ENCODE results near the gene TGFBR3L. TPM values are rescaled to one million over a fixed set of nuclear protein-coding genes. Genes with fewer than 3 reads are reported as not detected.

TGFBR3L gene
- total and polyA plus RNA-seq, 2 of the 8 experiments (the other 6 are each of a cell fraction or from before 2014, with no cell fraction given), result 3.1 to 3.7 TPM

DNA sequence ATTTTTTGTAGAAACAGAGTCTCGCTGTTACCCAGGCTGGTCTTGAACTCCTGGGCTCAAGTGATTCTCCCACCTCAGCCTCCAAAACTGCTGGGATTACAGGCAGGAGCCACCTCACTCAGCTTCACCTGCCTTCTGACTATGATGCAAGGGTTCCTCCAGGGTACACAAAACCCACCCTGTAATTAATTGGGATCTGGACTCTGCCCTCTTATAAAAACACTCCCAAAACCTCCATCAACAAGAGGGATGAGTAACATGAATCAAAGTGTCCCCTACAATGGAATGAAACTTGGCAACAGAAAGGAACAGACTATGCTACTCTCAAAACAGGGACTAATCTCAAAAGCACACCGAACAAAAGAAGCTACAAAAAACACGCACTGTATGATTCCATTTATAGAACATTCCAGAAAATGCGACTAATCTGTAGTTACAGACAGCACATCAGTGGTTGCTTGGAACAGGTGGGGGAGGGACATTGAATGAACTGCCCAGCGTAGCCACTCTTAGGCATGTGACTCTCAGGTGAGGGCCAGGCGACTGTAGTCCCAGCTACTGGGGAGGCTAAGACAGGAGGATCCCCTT lies 37.3 kb upstream of the TGFBR3L start:
- no peak overlapping the region for H2AFZ ChIP-seq (ENCODE audit: low read length)
- WGBS, 2 experiments (ENCODE audit: extremely low coverage in 1 of 2, insufficient coverage in 1 of 2, insufficient read length in 1 of 2, insufficient replicate concordance in 2 of 2, low coverage in 1 of 2, low lambda C conversion rate in 2 of 2, missing lambda C conversion rate in 1 of 2), result 92% methylated on average over 6 of the region's 6 CpGs; no CpG with 5 or more reads in 1 of the 2 experiments
- no peak overlapping the region for H4K91ac ChIP-seq (replicated peaks; ENCODE audit: insufficient read length, low read length)
- H3K9me3 ChIP-seq (ENCODE audit: insufficient read depth in 2 of 2, low read depth in 1 of 2, low read length in 1 of 2), result no peaks in the 10 kb centered on the region
- H3K4me1 ChIP-seq (replicated peaks in 1 of 4; ENCODE audit: control insufficient read depth in 3 of 4, insufficient read depth in 4 of 4, low read length in 3 of 4), result peaks cover 0 to 9% (median 5%) of the 10 kb centered on the region in 4 experiments; a peak in 5 of 7 replicates
- peak overlapping the region; percentile 30 for H3K56ac ChIP-seq (replicated peaks; ENCODE audit: insufficient read length, low read depth, low read length)
- H4K8ac ChIP-seq (ENCODE audit: extremely low read depth, insufficient read depth, low read length), result no peak overlapping the region
- H3K27me3 ChIP-seq (replicated peaks in 1 of 4; ENCODE audit: control insufficient read depth in 3 of 4, extremely low read depth in 1 of 4, insufficient read depth in 3 of 4, low read length in 3 of 4), result peaks cover 0 to 7% (median 5%) of the 10 kb centered on the region in 4 experiments; a peak in 3 of 7 replicates
- DNase-seq (ENCODE audit: low read depth in 1 of 2, low spot score in 2 of 2) (no peak), FAIRE-seq (no peak)
- peaks cover 2 to 3% of the 10 kb centered on the region in 2 experiments for H4K20me1 ChIP-seq (replicated peaks in 1 of 2; ENCODE audit: control insufficient read depth in 1 of 2, insufficient read depth in 2 of 2, low read length in 2 of 2)
- no peak overlapping the region for H2BK120ac ChIP-seq (replicated peaks; ENCODE audit: low read depth, low read length)
- no peak overlapping the region for H3K14ac ChIP-seq (ENCODE audit: insufficient read length)
- no peak overlapping the region for H2AK5ac ChIP-seq (ENCODE audit: low read depth, low read length)
- ChIA-PET CTCF (ENCODE audit: partially characterized antibody) (interaction anchor here (0.5 to 3.5 kb wide), 6 partner anchors 20 to 387 kb away, joined by 3 to 17 read pairs (median 4); no protein-coding TSS in a partner anchor), POLR2A (ENCODE audit: partially characterized antibody) (interaction anchor here (1.0 to 2.5 kb wide), 4 partner anchors 9 to 67 kb away, joined by 3 to 7 read pairs (median 5); partner anchors contain the start of genes LRRC8E, MAP2K7 and TIMM44)
- H3K23ac ChIP-seq (ENCODE audit: insufficient read length), result no peak overlapping the region
- no peak overlapping the region for H3K27ac ChIP-seq (ENCODE audit: low read depth, low read length)
- no peaks in the 10 kb centered on the region for H3K36me3 ChIP-seq (ENCODE audit: control insufficient read depth in 2 of 4, insufficient read depth in 4 of 4, low read length in 3 of 4)
- H2BK5ac ChIP-seq (ENCODE audit: low read depth, low read length), result no peak overlapping the region
- no peak overlapping the region for H3K4me2 ChIP-seq (ENCODE audit: insufficient read depth in 1 of 2, low read depth in 2 of 2, low read length in 2 of 2)
- no peak overlapping the region for H2BK20ac ChIP-seq (ENCODE audit: low read length)
- no peaks in the 10 kb centered on the region for H3K79me2 ChIP-seq (ENCODE audit: control insufficient read depth in 1 of 2, insufficient read depth in 2 of 2, low read length in 2 of 2)
- no peak overlapping the region for H3K4ac ChIP-seq (replicated peaks; ENCODE audit: insufficient read length, low read depth, low read length)
- no peak overlapping the region for H2BK12ac ChIP-seq (ENCODE audit: low read depth, low read length)
- H4K5ac ChIP-seq (ENCODE audit: insufficient read length, low read depth, low read length), result no peak overlapping the region
- no peaks in the 10 kb centered on the region; the same call in 1 of the 2 replicates for H3K79me1 ChIP-seq (ENCODE audit: low read depth, low read length)
- H3K4me3 ChIP-seq (ENCODE audit: extremely low read depth in 1 of 4, insufficient read depth in 2 of 4, low read depth in 3 of 4, low read length in 4 of 4), result no peak overlapping the region
- H3K23me2 ChIP-seq (ENCODE audit: low read depth, low read length), result peaks cover 10% of the 10 kb centered on the region
- no peak overlapping the region for H3K9ac ChIP-seq (replicated peaks in 1 of 4; ENCODE audit: extremely low read depth in 1 of 4, low read depth in 3 of 4, low read length in 3 of 4)
- no peak overlapping the region for H3K18ac ChIP-seq (ENCODE audit: extremely low read depth, low read length)
- H2BK15ac ChIP-seq (ENCODE audit: low read length), result no peak overlapping the region
- no peak for TF ChIP-seq GTF2F1 (IDR thresholded peaks at IDR 0.05; ENCODE audit: borderline replicate concordance, low read depth, low read length)
- TF ChIP-seq TAF7 (optimal IDR thresholded peaks at IDR 0.05; ENCODE audit: borderline replicate concordance, low read depth, low read length), result no peak
- TF ChIP-seq SRF (IDR thresholded peaks at IDR 0.05; ENCODE audit: low read depth, low read length), result no peak
- no peak for TF ChIP-seq SAP30 (IDR thresholded peaks at IDR 0.05; ENCODE audit: insufficient read depth, insufficient replicate concordance, low read length)
- no peak for TF ChIP-seq SIRT6 (IDR thresholded peaks at IDR 0.05; ENCODE audit: low read length)
- TF ChIP-seq NRF1 (IDR thresholded peaks at IDR 0.05; ENCODE audit: low read depth, low read length), result no peak
- TF ChIP-seq, protein P1, sequence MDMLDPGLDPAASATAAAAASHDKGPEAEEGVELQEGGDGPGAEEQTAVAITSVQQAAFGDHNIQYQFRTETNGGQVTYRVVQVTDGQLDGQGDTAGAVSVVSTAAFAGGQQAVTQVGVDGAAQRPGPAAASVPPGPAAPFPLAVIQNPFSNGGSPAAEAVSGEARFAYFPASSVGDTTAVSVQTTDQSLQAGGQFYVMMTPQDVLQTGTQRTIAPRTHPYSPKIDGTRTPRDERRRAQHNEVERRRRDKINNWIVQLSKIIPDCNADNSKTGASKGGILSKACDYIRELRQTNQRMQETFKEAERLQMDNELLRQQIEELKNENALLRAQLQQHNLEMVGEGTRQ (IDR thresholded peaks at IDR 0.05; ENCODE audit: low read length), result no peak
- no peak for TF ChIP-seq KDM4A (IDR thresholded peaks at IDR 0.05; ENCODE audit: low read depth, low read length, severe bottlenecking)
- no peak for TF ChIP-seq BRCA1 (IDR thresholded peaks at IDR 0.05; ENCODE audit: low read depth, low read length)
- TF ChIP-seq EZH2 (IDR thresholded peaks at IDR 0.05; ENCODE audit: low read depth, low read length, severe bottlenecking), result no peak
- no peak for TF ChIP-seq CTBP2 (IDR thresholded peaks at IDR 0.05; ENCODE audit: borderline replicate concordance, insufficient read depth, insufficient read length, low read length)

Measured in H1 (cell line).